H1 (cell line): ENCODE results near the gene EVA1C.

Experiments used
- CTCF ChIP-seq, 3 experiments: IDR thresholded peaks; 1 replicate in 2 of 3; 2 replicates in 1 of 3; pipeline versions ENCODE4 v1.5.1 to v1.6.1; 2011; ENCODE audit warnings: low read length in 3 of 3, mild to moderate bottlenecking in 3 of 3, inconsistent platforms in 2 of 3, low read depth in 1 of 3, moderate library complexity in 1 of 3; ENCODE audit not compliant: insufficient read depth in 1 of 3; ENCODE audit errors: control extremely low read depth in 1 of 3
- GABPA ChIP-seq: IDR thresholded peaks from 2 replicates; pipeline ENCODE4 v1.6.1; 2011; ENCODE audit warnings: mild to moderate bottlenecking, low read length, moderate library complexity, borderline replicate concordance; ENCODE audit not compliant: insufficient read depth
- POLR2A ChIP-seq, 2 experiments: IDR thresholded peaks; 1 replicate in 1 of 2; 2 replicates in 1 of 2; pipeline ENCODE4 v1.6.1; 2011; ENCODE audit warnings: low read depth in 2 of 2, low read length in 2 of 2, mild to moderate bottlenecking in 2 of 2; ENCODE audit errors: control extremely low read depth in 1 of 2

- TF ChIP-seq CTCF (IDR thresholded peaks at IDR 0.05; ENCODE audit: control extremely low read depth in 1 of 3, insufficient read depth in 1 of 3, low read depth in 1 of 3, low read length in 3 of 3) (no peak), POLR2A (IDR thresholded peaks at IDR 0.05; ENCODE audit: control extremely low read depth in 1 of 2, low read depth in 2 of 2, low read length in 2 of 2) (no peak), GABPA (no peak)
Observed at GRCh38 chr21:32516756-32517649, 104.5 kb downstream of the EVA1C start.
